ENCODE measurements around the gene GALK2. TPM values are rescaled to one million over a fixed set of nuclear protein-coding genes. Genes with fewer than 3 reads are reported as not detected.

GALK2 gene
- total RNA-seq, 1 experiment from 2014 or later = 13.7 TPM

DNA sequence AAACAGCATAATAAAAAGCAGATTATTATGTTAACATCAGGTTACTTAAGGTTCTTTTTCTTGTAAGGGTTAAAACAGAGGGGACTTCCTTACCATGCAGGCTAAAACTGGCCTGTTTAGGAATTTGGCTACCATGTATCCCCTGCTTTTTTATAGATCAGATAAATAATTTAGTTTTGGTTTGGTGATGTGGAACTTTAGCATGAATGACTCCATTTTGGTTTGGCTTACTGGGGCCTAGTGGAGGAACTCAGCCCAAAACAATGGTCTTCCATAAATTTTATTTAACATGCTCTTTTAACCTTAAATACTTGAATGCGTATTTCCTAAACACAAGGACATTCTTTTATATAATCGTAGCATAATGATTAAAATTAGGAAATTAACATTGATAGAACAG, 18.9 kb downstream of the GALK2 start:
- H3K9me3 Mint-ChIP-seq = no peaks in the 10 kb centered on the region; a peak in 1 of 5 replicates
- Histone ChIP-seq H3K9me3 (ENCODE audit: control insufficient read depth, low read depth, low read length) (no peaks in the 10 kb centered on the region), H2BK120ac (ENCODE audit: low read depth, low read length, poor library complexity, severe bottlenecking) (no peak overlapping the region), H2AK5ac (ENCODE audit: insufficient read length, low read length) (no peak overlapping the region), H3T11ph (ENCODE audit: low read length) (no peak overlapping the region), H4K8ac (replicated peaks; ENCODE audit: insufficient read length, low read depth, low read length) (no peak overlapping the region), H2BK20ac (ENCODE audit: low read depth, low read length, poor library complexity, severe bottlenecking) (no peak overlapping the region), H3K56ac (ENCODE audit: insufficient read length, low read depth, low read length) (no peak overlapping the region), H3K27ac (ENCODE audit: insufficient read length, low read depth, low read length) (no peak overlapping the region), H3K4me2 (ENCODE audit: insufficient read depth, insufficient read length, low read length) (no peak overlapping the region), H2BK15ac (ENCODE audit: low read depth, low read length) (no peak overlapping the region), H3K23me2 (ENCODE audit: insufficient read length, low read depth, low read length, poor library complexity, severe bottlenecking) (no peaks in the 10 kb centered on the region), H3K27me3 (ENCODE audit: insufficient read depth, low read length) (no peaks in the 10 kb centered on the region), H2AFZ (ENCODE audit: low read length) (no peak overlapping the region), H3K18ac (ENCODE audit: insufficient read length, low read depth, low read length) (no peak overlapping the region), H3K79me1 (ENCODE audit: insufficient read depth, low read depth, low read length, poor library complexity, severe bottlenecking) (no peaks in the 10 kb centered on the region), H2BK12ac (ENCODE audit: insufficient read length, low read depth, low read length) (no peak overlapping the region), H2BK5ac (ENCODE audit: insufficient read length, low read length) (no peak overlapping the region), H4K20me1 (ENCODE audit: control insufficient read depth, insufficient read depth, insufficient read length) (no peaks in the 10 kb centered on the region), H3K23ac (ENCODE audit: insufficient read length, low read depth, low read length) (no peak overlapping the region), H3K4me1 (ENCODE audit: insufficient read depth, low read length) (no peaks in the 10 kb centered on the region; the same call in 1 of the 2 replicates), H3K9ac (ENCODE audit: extremely low read depth, insufficient read length, low read length) (no peak overlapping the region), H4K91ac (ENCODE audit: insufficient read length, low read depth, low read length) (no peak overlapping the region), H3K14ac (ENCODE audit: insufficient read depth, low read length) (no peak overlapping the region), H4K5ac (ENCODE audit: insufficient read length, low read depth, low read length) (no peak overlapping the region), H3K79me2 (ENCODE audit: insufficient read depth, low read length) (no peaks in the 10 kb centered on the region), H3K4ac (ENCODE audit: low read depth, low read length) (no peak overlapping the region)
- DNase-seq = no peak
- H3K4me1 Mint-ChIP-seq = peaks cover 26 to 32% of the 10 kb centered on the region in 2 experiments
- no peak overlapping the region for H3K4me3 Mint-ChIP-seq
- peaks cover 0 to 2% (median 0%) of the 10 kb centered on the region in 3 experiments; a peak in 3 of 7 replicates for H3K36me3 Mint-ChIP-seq (ENCODE audit: insufficient read depth in 1 of 3, low read depth in 3 of 3)
- H3K27me3 Mint-ChIP-seq (ENCODE audit: low read depth) = no peaks in the 10 kb centered on the region
- TF ChIP-seq, protein P1, sequence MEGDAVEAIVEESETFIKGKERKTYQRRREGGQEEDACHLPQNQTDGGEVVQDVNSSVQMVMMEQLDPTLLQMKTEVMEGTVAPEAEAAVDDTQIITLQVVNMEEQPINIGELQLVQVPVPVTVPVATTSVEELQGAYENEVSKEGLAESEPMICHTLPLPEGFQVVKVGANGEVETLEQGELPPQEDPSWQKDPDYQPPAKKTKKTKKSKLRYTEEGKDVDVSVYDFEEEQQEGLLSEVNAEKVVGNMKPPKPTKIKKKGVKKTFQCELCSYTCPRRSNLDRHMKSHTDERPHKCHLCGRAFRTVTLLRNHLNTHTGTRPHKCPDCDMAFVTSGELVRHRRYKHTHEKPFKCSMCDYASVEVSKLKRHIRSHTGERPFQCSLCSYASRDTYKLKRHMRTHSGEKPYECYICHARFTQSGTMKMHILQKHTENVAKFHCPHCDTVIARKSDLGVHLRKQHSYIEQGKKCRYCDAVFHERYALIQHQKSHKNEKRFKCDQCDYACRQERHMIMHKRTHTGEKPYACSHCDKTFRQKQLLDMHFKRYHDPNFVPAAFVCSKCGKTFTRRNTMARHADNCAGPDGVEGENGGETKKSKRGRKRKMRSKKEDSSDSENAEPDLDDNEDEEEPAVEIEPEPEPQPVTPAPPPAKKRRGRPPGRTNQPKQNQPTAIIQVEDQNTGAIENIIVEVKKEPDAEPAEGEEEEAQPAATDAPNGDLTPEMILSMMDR (conservative IDR thresholded peaks at IDR 0.05) = no peak
- H3K27ac Mint-ChIP-seq = no peak overlapping the region
- no CpG with 5 or more reads among the region's 2 CpGs for WGBS (ENCODE audit: extremely low coverage, insufficient read length, low lambda C conversion rate)
